B cell (primary cell): ENCODE measurements around the gene WDR48. TPM values are rescaled to one million over a fixed set of nuclear protein-coding genes. Genes with fewer than 3 reads are reported as not detected.

ENCODE experiments used
- ATAC-seq: fragments of 200-7000 bp; cut with Tn5 transposase; one replicate; pipeline ENCODE4 v1.10.0; 2021; ENCODE audit warnings: low read depth, mild to moderate bottlenecking, moderate number of reproducible peaks, moderate library complexity
- CTCF ChIA-PET: fragments of 350-600 bp; sonication (Branson Sonifier 250); formaldehyde crosslinking; loops from one replicate; lab custom pipeline; 2021; ENCODE audit warnings: antibody characterized with exemption, inconsistent platforms; lab: Charles Lee
- POLR2A ChIA-PET: fragments of 350-600 bp; sonication (Branson Sonifier 250); formaldehyde crosslinking; loops from one replicate; lab custom pipeline; 2021; ENCODE audit warnings: antibody characterized with exemption; lab: Charles Lee
- DNase-seq: peaks from one replicate; pipeline ENCODE4 v3.0.0; 2013
- H2AFZ ChIP-seq: 2 replicates; pipeline ENCODE4 v1.6.1; 2012; ENCODE audit warnings: mild to moderate bottlenecking, low read depth, low read length; ENCODE audit not compliant: insufficient read depth, poor library complexity, severe bottlenecking
- H3K27ac ChIP-seq, 2 donors: 1 replicate in 1 of 2; 2 replicates in 1 of 2; pipeline ENCODE4 v1.5.1; 2012 to 2013; ENCODE audit warnings: low read length in 2 of 2, mild to moderate bottlenecking in 2 of 2, moderate library complexity in 1 of 2
- H3K27me3 ChIP-seq, 4 experiments: fragments of 200-600 bp in 1 of 4; sonication (generic) in 1 of 4; replicated peaks in 1 of 4; 1 replicate in 2 of 4; 2 replicates in 2 of 4; pipeline versions ENCODE4 v1.6.1 to v1.7.0; 2013 to 2016; ENCODE audit warnings: low read length in 3 of 4, mild to moderate bottlenecking in 2 of 4, mixed read lengths in 1 of 4, moderate library complexity in 1 of 4; ENCODE audit not compliant: insufficient read depth in 4 of 4, control insufficient read depth in 3 of 4; ENCODE audit errors: control extremely low read depth in 1 of 4
- H3K36me3 ChIP-seq, 2 experiments: replicated peaks in 1 of 2; 1 replicate in 1 of 2; 2 replicates in 1 of 2; pipeline versions ENCODE4 v1.6.1 to v1.7.1; 2013; ENCODE audit warnings: low read length in 1 of 2; ENCODE audit not compliant: insufficient read depth in 2 of 2, control insufficient read depth in 1 of 2; ENCODE audit errors: control extremely low read depth in 1 of 2, extremely low read depth in 1 of 2
- H3K4me1 ChIP-seq, 2 donors: fragments of 200-600 bp in 1 of 2; sonication (generic) in 1 of 2; 1 replicate in 1 of 2; 2 replicates in 1 of 2; pipeline versions ENCODE4 v1.5.1 to v1.6.1; 2013 to 2017; ENCODE audit warnings: low read length in 2 of 2; ENCODE audit not compliant: control insufficient read depth in 2 of 2, insufficient read depth in 2 of 2
- H3K4me2 ChIP-seq: replicated peaks from 2 replicates; pipeline ENCODE3; 2012; ENCODE audit warnings: mild to moderate bottlenecking, low read depth, low read length; ENCODE audit not compliant: poor library complexity, severe bottlenecking
- H3K4me3 ChIP-seq, 5 experiments: fragments of 200-600 bp in 1 of 5; sonication (generic) in 1 of 5; 1 replicate in 3 of 5; 2 replicates in 2 of 5; pipeline versions ENCODE4 v1.5.1 to v1.7.0; 2011 to 2016; ENCODE audit warnings: low read length in 4 of 5, mild to moderate bottlenecking in 4 of 5, low read depth in 2 of 5, control low read depth in 1 of 5, moderate library complexity in 1 of 5; ENCODE audit not compliant: insufficient read depth in 1 of 5; ENCODE audit errors: control extremely low read depth in 1 of 5, extremely low read depth in 1 of 5
- H3K79me2 ChIP-seq: fragments of 200-600 bp; sonication (generic); one replicate; pipeline ENCODE4 v1.6.0; 2016; ENCODE audit warnings: low read length; ENCODE audit not compliant: control insufficient read depth, insufficient read depth
- H3K9ac ChIP-seq: fragments of 200-600 bp; sonication (generic); 2 replicates; pipeline ENCODE4 v1.6.1; 2017; ENCODE audit warnings: mild to moderate bottlenecking, low read length, moderate library complexity
- H3K9me3 ChIP-seq, 3 donors: one replicate each; pipeline versions ENCODE4 v1.6.1 to v1.7.1; 2013; ENCODE audit warnings: low read length in 2 of 3; ENCODE audit not compliant: control insufficient read depth in 2 of 3, insufficient read depth in 1 of 3; ENCODE audit errors: control extremely low read depth in 1 of 3
- H4K20me1 ChIP-seq: 2 replicates; pipeline ENCODE4 v1.6.0; 2012; ENCODE audit warnings: mild to moderate bottlenecking, low read length; ENCODE audit not compliant: insufficient read depth, control insufficient read depth, poor library complexity, severe bottlenecking
- H3K27ac Mint-ChIP-seq: one replicate; pipeline ENCODE4 v1.8.0; 2021; ENCODE audit warnings: mixed read lengths
- H3K27me3 Mint-ChIP-seq: one replicate; pipeline ENCODE4 v1.8.0; 2021; ENCODE audit warnings: mixed read lengths
- H3K4me1 Mint-ChIP-seq: one replicate; pipeline ENCODE4 v1.8.0; 2021; ENCODE audit warnings: mixed read lengths
- H3K4me3 Mint-ChIP-seq: one replicate; pipeline ENCODE4 v1.8.0; 2021; ENCODE audit warnings: mixed read lengths
- H3K9me3 Mint-ChIP-seq: one replicate; pipeline ENCODE4 v1.8.0; 2022; ENCODE audit warnings: mixed read lengths; ENCODE audit not compliant: insufficient read depth
- CTCF ChIP-seq: fragments of 200-600 bp; IDR thresholded peaks from one replicate; pipeline ENCODE4 v1.8.0; 2022; ENCODE audit warnings: antibody characterized with exemption, mild to moderate bottlenecking
- EZH2 ChIP-seq: IDR thresholded peaks from 2 replicates; pipeline ENCODE4 v1.6.1; 2012; ENCODE audit warnings: borderline replicate concordance, low read depth, mild to moderate bottlenecking, moderate library complexity, low read length; ENCODE audit not compliant: insufficient read depth, poor library complexity, severe bottlenecking
- WGBS: methylation state at CpG from one replicate; pipeline ENCODE4 v1.1.5; 2013; ENCODE audit warnings: missing lambda C conversion rate; ENCODE audit not compliant: insufficient coverage; 5-methylcytosine and 5-hydroxymethylcytosine counted together
- intact Hi-C: fragments of 100-400 bp; cut with micrococcal nuclease; formaldehyde crosslinking; loops from one replicate; pipeline ENCODE4 v1.10.0; 2022
- polyA plus RNA-seq: library from polyadenylated mRNA; depleted of rRNA; stranded (reverse); fragments of >200 nt; gene quantifications from 2 replicates; pipeline ENCODE4 v1.2.3, GENCODE V29; 2012
- total RNA-seq, 2 donors: library from RNA; stranded (reverse); fragments of 120-200 nt in 1 of 2; gene quantifications; 1 replicate in 1 of 2; 2 replicates in 1 of 2; pipeline versions ENCODE4 v1.2.3 to v1.2.4, GENCODE V29; 2013 to 2022

The WDR48 gene
- total and polyA plus RNA-seq, 2 donors (not counting 1 experiment from before 2014, with no cell fraction given): 20.8 to 68.6 TPM

GRCh38 chr3:39095778-39096177 lies 44.0 kb downstream of the WDR48 start:
- no peak for DNase-seq
- Mint-ChIP-seq H3K4me1 (no peaks in the 10 kb centered on the region), H3K27me3 (no peaks in the 10 kb centered on the region), H3K27ac (no peak overlapping the region), H3K9me3 (no peaks in the 10 kb centered on the region), H3K4me3 (no peak overlapping the region)
- H3K4me2 ChIP-seq: no peak overlapping the region
- 100% methylated on average over 1 of the region's 3 CpGs for WGBS
- H4K20me1 ChIP-seq: peaks cover 26% of the 10 kb centered on the region
- H3K4me3 ChIP-seq: no peak overlapping the region
- H3K27ac ChIP-seq: no peak overlapping the region
- no peak overlapping the region for H3K9ac ChIP-seq
- no peak overlapping the region for H2AFZ ChIP-seq
- no peak for ATAC-seq
- peaks cover 1 to 92% of the 10 kb centered on the region in 2 experiments for H3K36me3 ChIP-seq
- intact Hi-C loops: no loop called here
- H3K79me2 ChIP-seq: peaks cover 7% of the 10 kb centered on the region
- TF ChIP-seq CTCF (no peak), EZH2 (no peak)
- ChIA-PET POLR2A (no interaction called here), CTCF (interaction anchor here (0.9 kb wide), 1 partner anchor 193 kb away, joined by 3 read pairs; no protein-coding TSS in a partner anchor)
- H3K4me1 ChIP-seq: peaks cover 0 to under 1% of the 10 kb centered on the region in 2 donors
- no peaks in the 10 kb centered on the region for H3K27me3 ChIP-seq
- H3K9me3 ChIP-seq: no peaks in the 10 kb centered on the region

- intact Hi-C loops: no loop called here
- WGBS: 96% methylated on average over 3 of the region's 3 CpGs
- no peaks in the 10 kb centered on the region for H3K27me3 Mint-ChIP-seq
- Histone ChIP-seq H3K9ac (no peak overlapping the region), H4K20me1 (peaks cover 35% of the 10 kb centered on the region), H3K79me2 (peaks cover 10% of the 10 kb centered on the region), H3K4me3 (no peak overlapping the region), H3K9me3 (no peaks in the 10 kb centered on the region), H2AFZ (no peak overlapping the region), H3K4me1 (peaks cover 0 to 10% of the 10 kb centered on the region in 2 donors), H3K27ac (no peak overlapping the region), H3K36me3 (peaks cover 0 to 86% of the 10 kb centered on the region in 2 experiments), H3K27me3 (no peaks in the 10 kb centered on the region), H3K4me2 (no peak overlapping the region)
- CTCF ChIA-PET: interaction anchor here (0.8 to 1.3 kb wide), 3 partner anchors 71 to 192 kb away, joined by 3 to 4 read pairs (median 3); no protein-coding TSS in a partner anchor
- H3K4me3 Mint-ChIP-seq: no peak overlapping the region
- no peak for TF ChIP-seq EZH2
- no peak for TF ChIP-seq CTCF
- H3K27ac Mint-ChIP-seq: no peak overlapping the region
- no peaks in the 10 kb centered on the region for H3K9me3 Mint-ChIP-seq
- POLR2A ChIA-PET: no interaction called here
- no peak for DNase-seq
- ATAC-seq: no peak
- H3K4me1 Mint-ChIP-seq: peaks cover 8% of the 10 kb centered on the region
Observed at GRCh38 chr3:39096775-39097174, 45.0 kb downstream of the WDR48 start.
